ENCODE measurements around the gene FCMR.

Gene FCMR

DNA sequence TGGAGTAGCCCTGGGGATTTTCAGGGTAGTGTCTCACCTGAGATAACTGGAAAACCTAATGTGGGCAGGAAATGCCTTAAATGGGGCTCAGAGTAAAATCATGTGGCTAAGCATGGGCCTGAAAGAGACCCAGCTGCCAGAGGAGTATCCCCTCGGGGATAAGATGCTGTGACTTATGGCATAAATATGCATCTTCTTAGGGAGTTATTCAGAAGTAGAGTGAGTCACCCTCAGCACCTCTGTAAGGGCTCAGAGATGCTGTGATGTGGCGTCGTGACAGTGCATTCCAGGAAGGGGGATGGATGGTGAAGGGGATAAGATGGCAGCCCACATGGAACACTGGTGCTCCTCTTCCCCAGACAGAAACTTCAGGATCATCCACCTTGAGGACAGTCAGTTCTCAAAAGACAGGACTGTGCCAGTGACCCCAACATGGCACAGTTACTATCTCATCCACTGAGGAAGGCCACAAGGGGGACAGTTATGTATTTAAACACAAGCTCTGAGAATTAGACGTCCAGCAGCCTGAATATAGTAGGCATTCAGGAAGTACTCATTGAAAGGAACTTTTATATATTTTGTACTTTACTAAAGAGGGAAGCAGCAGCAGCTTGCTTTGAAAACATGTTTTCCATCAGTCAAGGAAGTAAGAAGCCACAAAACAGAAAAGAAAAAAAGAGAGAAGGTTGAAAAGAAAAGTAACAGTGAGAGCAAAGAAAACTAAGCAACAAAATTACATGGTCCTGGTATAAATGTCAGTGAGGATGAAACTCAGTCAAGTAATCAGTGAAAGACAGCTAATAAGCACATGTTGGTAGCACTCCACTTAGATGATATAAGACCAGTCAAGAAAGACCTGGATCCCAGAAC is 16.2 kb downstream of the FCMR start:
- H3F3A ChIP-seq (ENCODE audit: insufficient read depth, low read length) = no peaks in the 10 kb centered on the region
- no peak overlapping the region for H2AFZ ChIP-seq (ENCODE audit: low read length)
- H3K9me2 ChIP-seq (replicated peaks; ENCODE audit: insufficient read depth, low read length) = no peaks in the 10 kb centered on the region
- no peak overlapping the region for H3K9ac ChIP-seq (ENCODE audit: low read length)
- no peak overlapping the region for H3K4me3 ChIP-seq (ENCODE audit: low read length)
- no peaks in the 10 kb centered on the region for H3K27me3 ChIP-seq (replicated peaks; ENCODE audit: insufficient read depth, low read length)
- H3K36me3 ChIP-seq (replicated peaks; ENCODE audit: insufficient read depth, low read length) = 0 out of 2 replicates have a peak, but pooled peaks cover 4% of the 10 kb centered on the region
- no peak overlapping the region for H3K27ac ChIP-seq (ENCODE audit: low read length)
- H3K9me3 ChIP-seq (replicated peaks; ENCODE audit: insufficient read depth, low read length) = no peaks in the 10 kb centered on the region
- no peaks in the 10 kb centered on the region for H3K4me1 ChIP-seq (ENCODE audit: low read length)
- no peak for DNase-seq
- no peak overlapping the region for H3K4me2 ChIP-seq (ENCODE audit: low read depth, low read length)
- TF ChIP-seq EZH2phosphoT487 (IDR thresholded peaks at IDR 0.05; ENCODE audit: low read length) = no peak
- TF ChIP-seq, protein P1, sequence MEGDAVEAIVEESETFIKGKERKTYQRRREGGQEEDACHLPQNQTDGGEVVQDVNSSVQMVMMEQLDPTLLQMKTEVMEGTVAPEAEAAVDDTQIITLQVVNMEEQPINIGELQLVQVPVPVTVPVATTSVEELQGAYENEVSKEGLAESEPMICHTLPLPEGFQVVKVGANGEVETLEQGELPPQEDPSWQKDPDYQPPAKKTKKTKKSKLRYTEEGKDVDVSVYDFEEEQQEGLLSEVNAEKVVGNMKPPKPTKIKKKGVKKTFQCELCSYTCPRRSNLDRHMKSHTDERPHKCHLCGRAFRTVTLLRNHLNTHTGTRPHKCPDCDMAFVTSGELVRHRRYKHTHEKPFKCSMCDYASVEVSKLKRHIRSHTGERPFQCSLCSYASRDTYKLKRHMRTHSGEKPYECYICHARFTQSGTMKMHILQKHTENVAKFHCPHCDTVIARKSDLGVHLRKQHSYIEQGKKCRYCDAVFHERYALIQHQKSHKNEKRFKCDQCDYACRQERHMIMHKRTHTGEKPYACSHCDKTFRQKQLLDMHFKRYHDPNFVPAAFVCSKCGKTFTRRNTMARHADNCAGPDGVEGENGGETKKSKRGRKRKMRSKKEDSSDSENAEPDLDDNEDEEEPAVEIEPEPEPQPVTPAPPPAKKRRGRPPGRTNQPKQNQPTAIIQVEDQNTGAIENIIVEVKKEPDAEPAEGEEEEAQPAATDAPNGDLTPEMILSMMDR (IDR thresholded peaks at IDR 0.05; ENCODE audit: low read length) = no peak
- TF ChIP-seq EZH2 (optimal IDR thresholded peaks at IDR 0.05; ENCODE audit: low read depth, low read length) = no peak
- no peaks in the 10 kb centered on the region for H4K20me1 ChIP-seq (ENCODE audit: insufficient read depth, low read length)
- peaks cover 8% of the 10 kb centered on the region for H3K79me2 ChIP-seq (ENCODE audit: low read length)

DNA sequence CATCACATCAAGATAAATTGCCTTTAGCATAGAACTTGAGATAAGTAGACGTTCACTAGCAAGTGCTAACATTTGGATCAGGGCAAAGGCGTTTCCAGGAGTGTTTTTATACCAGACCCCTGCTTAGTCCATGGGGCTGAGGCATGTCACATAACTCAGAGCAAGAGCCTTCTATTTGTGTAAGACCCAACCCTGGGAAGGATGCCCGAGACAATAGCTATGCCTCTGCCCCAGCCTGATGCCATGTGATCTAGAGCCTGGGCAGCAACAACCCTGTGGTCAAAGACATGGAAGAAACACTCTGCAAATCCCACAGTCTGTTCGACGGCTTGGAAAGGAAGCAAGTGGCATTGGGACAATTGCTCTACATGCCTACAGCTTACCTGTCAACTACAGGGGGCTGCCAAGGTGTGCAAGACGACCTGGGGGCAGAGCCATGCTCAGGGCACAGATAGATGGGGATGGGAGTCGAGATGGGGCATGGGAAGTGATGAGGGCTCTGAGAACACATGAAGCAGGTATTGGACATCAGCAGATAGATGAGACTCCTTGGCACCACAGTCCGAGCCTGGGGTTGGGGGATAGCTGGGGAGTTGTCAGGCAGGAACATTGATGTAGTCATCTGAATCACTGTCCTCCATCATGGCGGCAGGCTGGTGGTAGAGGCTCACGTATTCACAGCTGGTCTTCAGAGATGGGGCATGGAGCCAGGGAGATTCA is 17.2 kb downstream of the FCMR start:
- no peak overlapping the region for H2AFZ ChIP-seq (ENCODE audit: low read length)
- H3K27ac ChIP-seq (ENCODE audit: low read length) = no peak overlapping the region
- TF ChIP-seq EZH2phosphoT487 (IDR thresholded peaks at IDR 0.05; ENCODE audit: low read length) (no peak), EZH2 (optimal IDR thresholded peaks at IDR 0.05; ENCODE audit: low read depth, low read length) (no peak)
- TF ChIP-seq, protein P1 (IDR thresholded peaks at IDR 0.05; ENCODE audit: low read length) = no peak
- no peaks in the 10 kb centered on the region for H4K20me1 ChIP-seq (ENCODE audit: insufficient read depth, low read length)
- H3K4me3 ChIP-seq (ENCODE audit: low read length) = no peak overlapping the region
- 0 out of 2 replicates have a peak, but pooled peaks cover 4% of the 10 kb centered on the region for H3K36me3 ChIP-seq (replicated peaks; ENCODE audit: insufficient read depth, low read length)
- H3K9me2 ChIP-seq (replicated peaks; ENCODE audit: insufficient read depth, low read length) = no peaks in the 10 kb centered on the region
- no peaks in the 10 kb centered on the region for H3F3A ChIP-seq (ENCODE audit: insufficient read depth, low read length)
- no peak overlapping the region for H3K4me2 ChIP-seq (ENCODE audit: low read depth, low read length)
- H3K79me2 ChIP-seq (ENCODE audit: low read length) = no peaks in the 10 kb centered on the region
- no peak for DNase-seq
- no peak overlapping the region for H3K9ac ChIP-seq (ENCODE audit: low read length)
- H3K9me3 ChIP-seq (replicated peaks; ENCODE audit: insufficient read depth, low read length) = no peaks in the 10 kb centered on the region
- no peaks in the 10 kb centered on the region for H3K4me1 ChIP-seq (ENCODE audit: low read length)
- no peaks in the 10 kb centered on the region for H3K27me3 ChIP-seq (replicated peaks; ENCODE audit: insufficient read depth, low read length)

GRCh38 chr1:206903687-206904086 is 18.1 kb downstream of the FCMR start:
- no peaks in the 10 kb centered on the region for H4K20me1 ChIP-seq (ENCODE audit: insufficient read depth, low read length)
- H3K9me3 ChIP-seq (replicated peaks; ENCODE audit: insufficient read depth, low read length) = no peaks in the 10 kb centered on the region
- H3K9ac ChIP-seq (ENCODE audit: low read length) = no peak overlapping the region
- H3K4me2 ChIP-seq (ENCODE audit: low read depth, low read length) = no peak overlapping the region
- DNase-seq = no peak
- H3K27ac ChIP-seq (ENCODE audit: low read length) = no peak overlapping the region
- H3K79me2 ChIP-seq (ENCODE audit: low read length) = no peaks in the 10 kb centered on the region
- H3K27me3 ChIP-seq (replicated peaks; ENCODE audit: insufficient read depth, low read length) = no peaks in the 10 kb centered on the region
- TF ChIP-seq, protein P1 (IDR thresholded peaks at IDR 0.05; ENCODE audit: low read length) = no peak
- TF ChIP-seq EZH2 (optimal IDR thresholded peaks at IDR 0.05; ENCODE audit: low read depth, low read length) (no peak), EZH2phosphoT487 (IDR thresholded peaks at IDR 0.05; ENCODE audit: low read length) (no peak)
- H3F3A ChIP-seq (ENCODE audit: insufficient read depth, low read length) = no peaks in the 10 kb centered on the region
- no peaks in the 10 kb centered on the region for H3K4me1 ChIP-seq (ENCODE audit: low read length)
- no peak overlapping the region for H3K4me3 ChIP-seq (ENCODE audit: low read length)
- 0 out of 2 replicates have a peak, but pooled peaks cover 4% of the 10 kb centered on the region for H3K36me3 ChIP-seq (replicated peaks; ENCODE audit: insufficient read depth, low read length)
- H2AFZ ChIP-seq (ENCODE audit: low read length) = no peak overlapping the region
- H3K9me2 ChIP-seq (replicated peaks; ENCODE audit: insufficient read depth, low read length) = no peaks in the 10 kb centered on the region
